ENCODE data around the gene PTHLH. TPM values are rescaled to one million over a fixed set of nuclear protein-coding genes. Genes with fewer than 3 reads are reported as not detected.

Gene PTHLH
- 1 to 10 TPM; 2.5 to 5.5 (median 3.3) TPM for total RNA-seq

DNA sequence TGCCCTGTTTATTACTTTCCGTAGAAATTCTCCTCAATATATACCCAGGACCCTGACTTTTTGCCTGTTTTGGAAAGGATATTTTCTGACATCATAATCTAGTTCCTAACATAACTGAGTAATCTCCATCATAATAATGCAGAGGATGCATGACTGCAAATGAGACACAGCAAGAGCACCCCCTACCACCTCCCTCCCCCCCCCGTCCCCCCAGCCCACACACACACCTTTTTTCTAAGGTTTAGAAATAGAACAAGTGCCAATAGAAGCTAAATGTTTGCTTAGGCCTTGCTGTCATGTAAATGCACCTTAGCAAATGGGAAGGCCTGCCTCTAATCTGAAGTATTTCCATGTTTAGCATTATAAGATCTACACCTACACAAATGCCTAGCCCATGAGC is at the start of gene PTHLH:
TSS of gene PTHLH (minus strand) at position 13 of the 400 bp plus-strand sequence. CDS start 3,239 bp downstream, outside the sequence.
- peak within 1 kb of the TSS in 1 of 4 donors; percentile 82 for H3K27ac ChIP-seq (replicated peaks in 1 of 4)

DNA sequence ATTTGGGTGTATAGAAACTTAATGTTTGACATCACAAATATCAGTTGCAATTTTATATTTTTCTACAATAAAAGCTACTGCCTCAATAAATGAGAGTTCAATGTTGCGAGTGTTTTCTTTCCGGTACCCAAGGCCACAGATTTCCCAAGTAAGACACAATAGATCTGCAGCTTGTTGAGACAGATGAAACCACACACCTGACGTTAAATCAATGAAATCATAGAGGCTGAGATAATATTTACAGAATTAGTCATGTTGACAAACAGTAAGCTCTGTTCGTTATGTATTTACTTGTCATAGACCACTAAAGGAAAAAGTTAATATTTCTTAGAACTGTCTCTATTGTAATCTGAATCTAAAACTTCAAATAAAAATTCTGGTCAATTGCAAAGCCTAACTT is 49.2 kb upstream of the PTHLH start:
- 95% methylated on average over 4 of the region's 4 CpGs for WGBS
- no peaks in the 10 kb centered on the region for H3K36me3 ChIP-seq
- TF ChIP-seq POLR2AphosphoS5 (IDR thresholded peaks at IDR 0.05) (no peak), EP300 (IDR thresholded peaks at IDR 0.05) (no peak), POLR2A (IDR thresholded peaks at IDR 0.05; ENCODE audit: low read depth) (no peak)
- TF ChIP-seq, protein P1, sequence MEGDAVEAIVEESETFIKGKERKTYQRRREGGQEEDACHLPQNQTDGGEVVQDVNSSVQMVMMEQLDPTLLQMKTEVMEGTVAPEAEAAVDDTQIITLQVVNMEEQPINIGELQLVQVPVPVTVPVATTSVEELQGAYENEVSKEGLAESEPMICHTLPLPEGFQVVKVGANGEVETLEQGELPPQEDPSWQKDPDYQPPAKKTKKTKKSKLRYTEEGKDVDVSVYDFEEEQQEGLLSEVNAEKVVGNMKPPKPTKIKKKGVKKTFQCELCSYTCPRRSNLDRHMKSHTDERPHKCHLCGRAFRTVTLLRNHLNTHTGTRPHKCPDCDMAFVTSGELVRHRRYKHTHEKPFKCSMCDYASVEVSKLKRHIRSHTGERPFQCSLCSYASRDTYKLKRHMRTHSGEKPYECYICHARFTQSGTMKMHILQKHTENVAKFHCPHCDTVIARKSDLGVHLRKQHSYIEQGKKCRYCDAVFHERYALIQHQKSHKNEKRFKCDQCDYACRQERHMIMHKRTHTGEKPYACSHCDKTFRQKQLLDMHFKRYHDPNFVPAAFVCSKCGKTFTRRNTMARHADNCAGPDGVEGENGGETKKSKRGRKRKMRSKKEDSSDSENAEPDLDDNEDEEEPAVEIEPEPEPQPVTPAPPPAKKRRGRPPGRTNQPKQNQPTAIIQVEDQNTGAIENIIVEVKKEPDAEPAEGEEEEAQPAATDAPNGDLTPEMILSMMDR (IDR thresholded peaks at IDR 0.05): no peak
- no peaks in the 10 kb centered on the region for H3K27me3 ChIP-seq
- no peak for DNase-seq (ENCODE audit: extremely low spot score)
- H3K4me1 ChIP-seq: no peaks in the 10 kb centered on the region
- intact Hi-C loops (cut with DNase I): no loop called here
- H3K4me3 ChIP-seq: no peak overlapping the region
- no peaks in the 10 kb centered on the region for H3K9me3 ChIP-seq
- no peak overlapping the region for H3K27ac ChIP-seq (replicated peaks in 1 of 4)

More for the DNA sequence above, at the start of gene PTHLH:
- 68% methylated on average over 2 of the region's 2 CpGs for WGBS
- Histone ChIP-seq H3K27me3 (peaks cover 0 to 72% (median 18%) of the 10 kb centered on the region in 4 donors), H3K36me3 (no peaks in the 10 kb centered on the region), H3K9me3 (no peaks in the 10 kb centered on the region), H3K4me3 (no peak within 1 kb of the TSS), H3K4me1 (peaks cover 27 to 47% (median 45%) of the 10 kb centered on the region in 4 donors)
- intact Hi-C loops (cut with DNase I): loop anchor here (10.0 kb wide), 1 partner anchor 902 kb away; no protein-coding TSS in a partner anchor
- TF ChIP-seq EP300 (IDR thresholded peaks at IDR 0.05): no peak
- TF ChIP-seq POLR2AphosphoS5 (IDR thresholded peaks at IDR 0.05): no peak
- no peak for TF ChIP-seq POLR2A (IDR thresholded peaks at IDR 0.05; ENCODE audit: low read depth)
- TF ChIP-seq, protein P1 (IDR thresholded peaks at IDR 0.05): no peak
- no peak for DNase-seq (ENCODE audit: extremely low spot score)

DNA sequence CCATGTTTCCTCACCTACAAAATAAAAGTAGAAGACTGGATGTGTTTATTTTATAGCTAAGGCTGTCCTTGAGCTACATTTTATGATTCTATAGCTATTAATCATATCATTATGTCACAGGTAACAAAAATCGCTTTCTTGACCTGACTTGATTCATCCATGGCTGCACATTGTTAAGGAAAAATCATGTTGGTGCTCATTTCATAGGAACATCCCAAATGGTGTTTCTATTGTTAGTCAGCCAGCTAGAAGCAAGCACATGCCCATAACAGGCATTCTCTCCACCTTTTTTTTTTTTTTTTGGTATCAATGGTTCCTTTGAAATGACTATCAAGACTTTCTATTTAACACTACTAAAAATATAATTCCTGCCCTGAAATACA is 45.3 kb upstream of the PTHLH start:
- WGBS: 96% methylated on average over 1 of the region's 1 CpG
- no peaks in the 10 kb centered on the region for H3K36me3 ChIP-seq
- no peak overlapping the region for H3K4me3 ChIP-seq
- no peaks in the 10 kb centered on the region for H3K4me1 ChIP-seq
- DNase-seq (ENCODE audit: extremely low spot score): no peak
- no peak overlapping the region for H3K27ac ChIP-seq (replicated peaks in 1 of 4)
- H3K9me3 ChIP-seq: no peaks in the 10 kb centered on the region
- H3K27me3 ChIP-seq: no peaks in the 10 kb centered on the region
- no peak for TF ChIP-seq POLR2A (IDR thresholded peaks at IDR 0.05; ENCODE audit: low read depth)
- TF ChIP-seq, protein P1 (IDR thresholded peaks at IDR 0.05): no peak
- no peak for TF ChIP-seq EP300 (IDR thresholded peaks at IDR 0.05)
- no peak for TF ChIP-seq POLR2AphosphoS5 (IDR thresholded peaks at IDR 0.05)
- intact Hi-C loops (cut with DNase I): no loop called here

DNA sequence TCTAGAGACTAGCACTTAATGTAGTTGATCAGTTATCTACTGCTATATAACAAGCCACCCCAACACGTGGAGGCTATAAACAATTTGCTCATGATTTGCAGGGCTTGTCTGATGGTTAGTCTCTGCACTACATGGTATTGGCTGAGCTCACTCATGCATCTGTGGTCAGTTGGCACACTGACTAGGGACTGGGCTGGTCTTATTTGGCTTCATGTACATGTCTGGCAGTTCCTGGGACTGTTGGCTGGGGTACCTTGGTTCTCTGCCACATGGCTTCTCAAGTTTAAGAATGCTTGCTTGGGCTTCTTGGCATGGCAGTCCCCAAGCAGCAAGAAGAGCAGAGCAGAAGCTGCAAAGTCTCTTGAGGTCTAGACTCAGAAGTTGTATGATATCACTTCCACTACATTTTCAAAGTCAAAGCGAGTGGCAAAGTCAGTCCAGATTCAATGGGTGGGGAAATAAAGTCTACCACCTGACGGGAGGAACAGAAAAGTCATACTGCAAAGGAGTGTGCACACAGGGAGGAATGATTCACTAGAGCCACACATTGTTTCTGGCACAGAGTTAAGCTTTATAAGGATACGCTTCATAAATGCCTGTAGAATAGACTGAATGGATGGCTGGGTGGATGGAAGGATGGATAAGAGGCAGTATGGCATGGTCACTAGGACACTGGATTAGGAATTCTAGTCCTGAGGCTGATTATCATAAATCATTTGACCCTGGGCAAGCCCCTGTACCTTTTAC is 44.8 kb upstream of the PTHLH start:
- Histone ChIP-seq H3K9me3 (no peaks in the 10 kb centered on the region), H3K27ac (replicated peaks in 1 of 4) (no peak overlapping the region), H3K36me3 (no peaks in the 10 kb centered on the region), H3K4me3 (no peak overlapping the region), H3K4me1 (no peaks in the 10 kb centered on the region), H3K27me3 (no peaks in the 10 kb centered on the region)
- intact Hi-C loops (cut with DNase I): no loop called here
- no peak for DNase-seq (ENCODE audit: extremely low spot score)
- TF ChIP-seq, protein P1 (IDR thresholded peaks at IDR 0.05): no peak
- TF ChIP-seq POLR2A (IDR thresholded peaks at IDR 0.05; ENCODE audit: low read depth): no peak
- no peak for TF ChIP-seq EP300 (IDR thresholded peaks at IDR 0.05)
- no peak for TF ChIP-seq POLR2AphosphoS5 (IDR thresholded peaks at IDR 0.05)
- WGBS: 82% methylated on average over 4 of the region's 4 CpGs
